Measurements from ENCODE around the gene LAT. TPM values are rescaled to one million over a fixed set of nuclear protein-coding genes. Genes with fewer than 3 reads are reported as not detected.
"Not testable (repeated sequence)": the region's sequence is repeated elsewhere in the genome, so short reads cannot be mapped to it uniquely, and the experiment has no call there.

Gene LAT
- total and polyA plus RNA-seq, 2 of the 13 experiments (the other 11 are each of a cell fraction or from before 2014, with no cell fraction given) = 2.0 to 3.0 TPM

GRCh38 chr16:28980330-28980729, 4.5 kb upstream of the LAT start:
- H3K4me2 ChIP-seq (ENCODE audit: low read depth, low read length); H2AFZ ChIP-seq (ENCODE audit: low read length); intact Hi-C loops (cut with micrococcal nuclease; ENCODE audit: unreplicated experiment); in situ Hi-C loops (cut with HindIII; ENCODE audit: extremely low pct_ligation_motif_present, low pct_unique_long_range_greater_than_20kb); H4K20me1 ChIP-seq (ENCODE audit: insufficient read depth, low read length); H3K27ac ChIP-seq (ENCODE audit: extremely low read length, insufficient read depth, low read length); BruUV-seq (replicated peaks); H3K27me3 ChIP-seq (ENCODE audit: control insufficient read depth in 1 of 2, insufficient read depth in 2 of 2, low read length in 2 of 2); H3K9me3 ChIP-seq (ENCODE audit: low read length); ATAC-seq; FAIRE-seq; H3K4me3 ChIP-seq (replicated peaks in 1 of 3; ENCODE audit: insufficient read depth in 1 of 3, low read depth in 2 of 3, low read length in 3 of 3); POLR2A ChIA-PET; H3K9ac ChIP-seq (ENCODE audit: insufficient read depth, low read depth, low read length); DNase-seq (ENCODE audit: low spot score): not testable (repeated sequence)
- WGBS (ENCODE audit: low lambda C conversion rate) = 86% methylated on average over 7 of the region's 7 CpGs
- Histone ChIP-seq H3K79me2 (ENCODE audit: insufficient read depth, low read length) (peaks cover 10% of the 10 kb centered on the region), H3K36me3 (replicated peaks in 1 of 2; ENCODE audit: control insufficient read depth in 1 of 2, insufficient read depth in 2 of 2, low read length in 2 of 2) (peaks cover 24 to 51% of the 10 kb centered on the region in 2 experiments), H3K4me1 (ENCODE audit: insufficient read depth, low read length) (peaks cover 15% of the 10 kb centered on the region)
- CTCF ChIA-PET (ENCODE audit: low intra/inter-chr PET ratio, low total read pairs) = interaction anchor here (1.0 kb wide), 1 partner anchor 34 kb away, joined by 3 read pairs; no protein-coding TSS in a partner anchor
- 0 out of 2 replicates have a peak, but pooled peaks have one; percentile 9 for TF ChIP-seq CTCF (CRISPR knock-in tag; IDR thresholded peaks at IDR 0.05)

GRCh38 chr16:28980929-28981328, 3.9 kb upstream of the LAT start:
- CTCF ChIA-PET (ENCODE audit: low intra/inter-chr PET ratio, low total read pairs) = interaction anchor here (1.0 kb wide), 1 partner anchor 35 kb away, joined by 3 read pairs; no protein-coding TSS in a partner anchor
- intact Hi-C loops (cut with micrococcal nuclease; ENCODE audit: unreplicated experiment) = no loop called here

More at GRCh38 chr16:28980929-28981328, 3.9 kb upstream of the LAT start:
- WGBS (ENCODE audit: low lambda C conversion rate) = 96% methylated on average over 7 of the region's 7 CpGs
- no TSS peak for BruUV-seq (replicated peaks)
- H3K9ac ChIP-seq (ENCODE audit: insufficient read depth, low read depth, low read length) = no peak overlapping the region
- H3K36me3 ChIP-seq (replicated peaks in 1 of 2; ENCODE audit: control insufficient read depth in 1 of 2, insufficient read depth in 2 of 2, low read length in 2 of 2) = peaks cover 24 to 51% of the 10 kb centered on the region in 2 experiments
- no peak for FAIRE-seq
- POLR2A ChIA-PET = no interaction called here
- DNase-seq (ENCODE audit: low spot score) = no peak
- H3K4me2 ChIP-seq (ENCODE audit: low read depth, low read length) = no peak overlapping the region
- ATAC-seq = no peak
- H3K4me1 ChIP-seq (ENCODE audit: insufficient read depth, low read length) = peaks cover 9% of the 10 kb centered on the region
- peak; percentile 77 for TF ChIP-seq ZNF329 (CRISPR knock-in tag; IDR thresholded peaks at IDR 0.05; ENCODE audit: low read depth)
- TF ChIP-seq KDM5B (CRISPR knock-in tag; IDR thresholded peaks at IDR 0.05; ENCODE audit: borderline replicate concordance) = no peak
- H3K9me3 ChIP-seq (ENCODE audit: low read length) = no peaks in the 10 kb centered on the region
- no peak overlapping the region for H2AFZ ChIP-seq (ENCODE audit: low read length)
- H3K27me3 ChIP-seq (ENCODE audit: control insufficient read depth in 1 of 2, insufficient read depth in 2 of 2, low read length in 2 of 2) = no peaks in the 10 kb centered on the region
- peaks cover 5% of the 10 kb centered on the region for H3K79me2 ChIP-seq (ENCODE audit: insufficient read depth, low read length)
- no peak overlapping the region for H3K4me3 ChIP-seq (replicated peaks in 1 of 3; ENCODE audit: insufficient read depth in 1 of 3, low read depth in 2 of 3, low read length in 3 of 3)
- no peaks in the 10 kb centered on the region; the same call in 1 of the 2 replicates for H4K20me1 ChIP-seq (ENCODE audit: insufficient read depth, low read length)
- in situ Hi-C loops (cut with HindIII; ENCODE audit: extremely low pct_ligation_motif_present, low pct_unique_long_range_greater_than_20kb) = no loop called here
- H3K27ac ChIP-seq (ENCODE audit: extremely low read length, insufficient read depth, low read length) = no peak overlapping the region

Measured in HepG2 (cell line).